Activated CD8-positive, alpha-beta T cell treated with anti-CD3 and anti-CD28 coated beads, Interleukin-2, amount 10 ng/mL, durations not matched to agents 7 days and 5 days (primary cell): Measurements from ENCODE around the gene CD96. TPM values are rescaled to one million over a fixed set of nuclear protein-coding genes. Genes with fewer than 3 reads are reported as not detected.

Experiments used
- ATAC-seq: fragments of 150-1000 bp; cut with Tn5 transposase; one replicate; pipeline ENCODE4 v1.10.0; 2021; ENCODE audit warnings: moderate library complexity
- CTCF ChIA-PET: fragments of 350-600 bp; sonication (Branson Sonifier 250); formaldehyde crosslinking; loops from one replicate; lab custom pipeline; 2021; ENCODE audit warnings: antibody characterized with exemption; lab: Charles Lee
- POLR2A ChIA-PET: fragments of 350-600 bp; sonication (Branson Sonifier 250); formaldehyde crosslinking; loops from one replicate; lab custom pipeline; 2021; ENCODE audit warnings: antibody characterized with exemption; lab: Charles Lee
- DNase-seq: peaks from one replicate; pipeline ENCODE4 v3.0.0-alpha.2; 2020
- H3K27ac Mint-ChIP-seq: one replicate; pipeline ENCODE4 v1.8.0; 2021; ENCODE audit warnings: mild to moderate bottlenecking, mixed read lengths
- H3K27me3 Mint-ChIP-seq: one replicate; pipeline ENCODE4 v1.8.0; 2021; ENCODE audit warnings: low read depth, mixed read lengths
- H3K36me3 Mint-ChIP-seq: one replicate; pipeline ENCODE4 v1.8.0; 2021; ENCODE audit warnings: low read depth, mixed read lengths
- H3K4me1 Mint-ChIP-seq: one replicate; pipeline ENCODE4 v1.8.0; 2021; ENCODE audit warnings: low read depth, mixed read lengths
- H3K4me3 Mint-ChIP-seq: one replicate; pipeline ENCODE4 v1.8.0; 2021; ENCODE audit warnings: mild to moderate bottlenecking, mixed read lengths
- H3K9me3 Mint-ChIP-seq: one replicate; pipeline ENCODE4 v1.8.0; 2022; ENCODE audit warnings: mixed read lengths; ENCODE audit not compliant: insufficient read depth
- total RNA-seq, 2 experiments: library from RNA; stranded (reverse); gene quantifications; one replicate each; pipeline ENCODE4 v1.2.3, GENCODE V29; 2021

The CD96 gene
- total RNA-seq, 2 experiments from 2014 or later, result 293 to 303 TPM

DNA sequence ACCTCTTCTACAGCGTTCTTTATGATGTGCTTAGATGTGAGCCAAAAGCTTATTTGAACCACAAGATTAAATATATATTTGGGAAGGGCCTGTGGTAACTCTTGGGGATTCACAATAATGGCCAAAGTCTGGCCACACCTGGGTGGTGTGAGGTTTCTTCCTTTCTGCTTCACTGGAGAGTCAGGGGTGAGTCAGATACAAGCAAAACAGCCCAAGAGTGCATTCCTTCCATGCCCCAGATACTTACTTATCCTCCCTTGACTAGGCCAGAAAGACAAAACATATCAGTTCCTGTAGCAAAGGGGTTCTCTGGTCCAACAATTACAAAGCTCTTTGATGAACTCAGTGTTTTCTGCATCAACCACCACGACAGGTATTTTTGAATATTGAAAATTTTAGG is 52.2 kb downstream of the CD96 start:
- peak overlapping the region; percentile 29 for H3K4me3 Mint-ChIP-seq
- H3K4me1 Mint-ChIP-seq, result peaks cover 72% of the 10 kb centered on the region
- ChIA-PET CTCF (interaction anchor here (0.8 to 3.8 kb wide), 11 partner anchors 10 to 97 kb away, joined by 3 to 26 read pairs (median 3); no protein-coding TSS in a partner anchor), POLR2A (interaction anchor here (1.1 to 3.3 kb wide), 8 partner anchors 10 to 51 kb away, joined by 3 to 15 read pairs (median 10); no protein-coding TSS in a partner anchor)
- no peak for DNase-seq
- H3K27me3 Mint-ChIP-seq, result no peaks in the 10 kb centered on the region
- ATAC-seq, result peak; percentile 48
- H3K9me3 Mint-ChIP-seq, result no peaks in the 10 kb centered on the region
- H3K36me3 Mint-ChIP-seq, result peaks cover 89% of the 10 kb centered on the region
- H3K27ac Mint-ChIP-seq, result peak overlapping the region; percentile 79

GRCh38 chr3:111594781-111595180 is 52.8 kb downstream of the CD96 start:
- ChIA-PET CTCF (interaction anchor here (0.7 to 3.8 kb wide), 10 partner anchors 9 to 87 kb away, joined by 3 to 26 read pairs (median 4); no protein-coding TSS in a partner anchor), POLR2A (interaction anchor here (1.0 to 3.3 kb wide), 8 partner anchors 9 to 52 kb away, joined by 4 to 15 read pairs (median 10); no protein-coding TSS in a partner anchor)
- no peaks in the 10 kb centered on the region for H3K27me3 Mint-ChIP-seq
- peaks cover 86% of the 10 kb centered on the region for H3K36me3 Mint-ChIP-seq
- H3K27ac Mint-ChIP-seq, result peak overlapping the region; percentile 79
- ATAC-seq, result no peak
- H3K4me3 Mint-ChIP-seq, result no peak overlapping the region
- H3K4me1 Mint-ChIP-seq, result peaks cover 68% of the 10 kb centered on the region
- DNase-seq, result no peak
- H3K9me3 Mint-ChIP-seq, result no peaks in the 10 kb centered on the region

DNA sequence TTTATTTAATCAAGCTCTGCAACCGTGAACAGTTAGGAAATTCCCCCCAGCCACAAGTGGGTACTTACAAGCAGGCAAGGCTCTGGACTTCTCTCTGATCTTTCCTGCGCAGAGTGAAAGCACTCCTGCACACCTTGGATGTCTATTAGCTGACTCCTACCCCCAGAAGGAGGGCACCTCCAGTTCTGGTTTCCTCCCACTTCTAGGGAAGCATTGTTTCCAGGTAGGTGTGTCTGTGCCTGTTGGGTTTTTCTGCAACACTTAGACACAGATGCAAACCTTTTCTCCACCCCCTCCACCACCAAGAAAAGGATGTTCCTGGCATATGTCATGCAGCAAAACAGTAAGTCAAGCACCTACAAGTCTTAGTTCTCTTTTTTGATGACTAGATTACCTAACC is 53.2 kb downstream of the CD96 start, which contains the start of gene ZBED2:
Gene ZBED2, minus strand, starts transcription at position 115 of the 400 bp plus-strand sequence. CDS start 1,145 bp downstream, outside the sequence.
- ChIA-PET POLR2A (interaction anchor here (1.0 to 3.3 kb wide), 6 partner anchors 9 to 52 kb away, joined by 4 to 15 read pairs (median 12); no protein-coding TSS in a partner anchor), CTCF (interaction anchor here (0.7 to 3.8 kb wide), 9 partner anchors 9 to 87 kb away, joined by 3 to 26 read pairs (median 6); no protein-coding TSS in a partner anchor)
- peak; percentile 41 for ATAC-seq
- Mint-ChIP-seq H3K36me3 (peaks cover 86% of the 10 kb centered on the region), H3K27me3 (no peaks in the 10 kb centered on the region), H3K4me1 (peaks cover 66% of the 10 kb centered on the region), H3K4me3 (peak within 1 kb of the TSS; percentile 35), H3K27ac (peak within 1 kb of the TSS; percentile 79), H3K9me3 (no peaks in the 10 kb centered on the region)
- no peak for DNase-seq

DNA sequence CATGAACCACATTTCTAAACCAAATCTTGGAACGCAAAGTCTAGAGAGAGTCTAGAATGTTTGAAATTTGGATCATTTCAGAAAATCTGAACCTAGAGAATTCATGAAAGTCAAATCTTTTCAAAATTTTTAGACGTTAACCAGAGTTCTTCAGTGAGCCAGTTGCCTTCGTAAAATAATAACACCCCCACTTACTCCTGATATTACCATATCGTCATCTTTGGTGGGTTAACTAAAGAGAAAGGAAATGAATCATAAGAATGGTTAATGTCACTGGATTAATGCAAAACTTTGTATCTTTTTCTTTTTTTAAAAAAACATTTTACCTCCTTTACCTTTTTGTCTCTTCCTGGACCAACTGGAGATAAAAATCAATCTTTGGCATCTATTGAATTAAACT is 54.3 kb downstream of the CD96 start:
- no peak for ATAC-seq
- H3K36me3 Mint-ChIP-seq, result peaks cover 84% of the 10 kb centered on the region
- H3K27me3 Mint-ChIP-seq, result no peaks in the 10 kb centered on the region
- CTCF ChIA-PET, result interaction anchor here (1.4 to 3.8 kb wide), 2 partner anchors 20 to 53 kb away, joined by 3 to 26 read pairs; no protein-coding TSS in a partner anchor
- H3K27ac Mint-ChIP-seq, result peak overlapping the region; percentile 72
- POLR2A ChIA-PET, result no interaction called here
- H3K9me3 Mint-ChIP-seq, result no peaks in the 10 kb centered on the region
- peaks cover 65% of the 10 kb centered on the region for H3K4me1 Mint-ChIP-seq
- no peak for DNase-seq
- H3K4me3 Mint-ChIP-seq, result peak overlapping the region; percentile 24

DNA sequence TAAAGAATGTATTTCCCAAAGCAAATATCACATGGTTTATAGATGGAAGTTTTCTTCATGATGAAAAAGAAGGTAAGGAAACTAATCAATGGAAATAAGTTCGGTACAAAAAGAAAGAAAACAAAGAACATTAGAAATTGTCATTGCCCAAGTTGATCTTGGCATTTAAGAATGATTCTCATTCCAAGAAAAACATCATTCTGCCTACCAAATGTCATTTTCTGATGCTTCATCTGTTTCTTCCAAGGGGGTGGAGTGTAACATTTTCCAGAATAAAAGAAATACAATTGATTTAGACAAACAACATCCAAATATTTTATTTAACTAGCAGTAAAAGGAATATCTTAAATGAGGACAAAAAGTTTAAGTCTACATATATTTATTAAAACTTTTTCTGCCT is 56.1 kb downstream of the CD96 start:
- no peaks in the 10 kb centered on the region for H3K27me3 Mint-ChIP-seq
- no peak for ATAC-seq
- H3K4me1 Mint-ChIP-seq, result peaks cover 63% of the 10 kb centered on the region
- ChIA-PET POLR2A (interaction anchor here (1.0 kb wide), 1 partner anchor 57 kb away, joined by 3 read pairs; no protein-coding TSS in a partner anchor), CTCF (interaction anchor here (0.8 to 2.5 kb wide), 5 partner anchors 9 to 24 kb away, joined by 3 to 14 read pairs (median 4); no protein-coding TSS in a partner anchor)
- H3K36me3 Mint-ChIP-seq, result peaks cover 87% of the 10 kb centered on the region
- DNase-seq, result no peak
- no peak overlapping the region for H3K27ac Mint-ChIP-seq
- no peak overlapping the region for H3K4me3 Mint-ChIP-seq
- no peaks in the 10 kb centered on the region for H3K9me3 Mint-ChIP-seq

GRCh38 chr3:111598552-111598951 is 56.6 kb downstream of the CD96 start:
- CTCF ChIA-PET, result interaction anchor here (0.8 to 2.5 kb wide), 5 partner anchors 9 to 23 kb away, joined by 3 to 14 read pairs (median 4); no protein-coding TSS in a partner anchor
- peaks cover 87% of the 10 kb centered on the region for H3K36me3 Mint-ChIP-seq
- H3K27ac Mint-ChIP-seq, result no peak overlapping the region
- H3K4me1 Mint-ChIP-seq, result peaks cover 63% of the 10 kb centered on the region
- H3K4me3 Mint-ChIP-seq, result no peak overlapping the region
- no peaks in the 10 kb centered on the region for H3K27me3 Mint-ChIP-seq
- POLR2A ChIA-PET, result interaction anchor here (1.0 kb wide), 1 partner anchor 57 kb away, joined by 3 read pairs; no protein-coding TSS in a partner anchor
- no peaks in the 10 kb centered on the region for H3K9me3 Mint-ChIP-seq
- DNase-seq, result no peak
- ATAC-seq, result no peak

DNA sequence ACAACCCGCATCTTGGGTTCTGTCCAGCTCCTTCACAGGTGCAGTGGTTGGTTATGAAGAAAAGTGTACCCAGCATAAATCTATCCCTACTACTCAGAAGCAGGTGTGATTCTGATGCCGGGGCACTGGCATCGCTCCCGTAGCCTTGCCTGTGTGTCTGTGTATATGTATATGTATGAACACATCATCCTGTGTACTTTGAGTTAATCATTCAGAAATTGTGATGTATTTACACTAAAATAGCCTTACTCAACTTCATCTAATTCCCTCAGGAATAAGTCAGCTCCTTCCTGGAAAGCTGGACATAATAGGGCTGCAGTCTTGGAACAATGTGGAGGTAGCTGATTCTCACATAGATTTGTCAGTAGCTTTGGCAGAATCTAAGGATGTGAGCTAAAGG is 59.8 kb downstream of the CD96 start:
- Mint-ChIP-seq H3K4me1 (peaks cover 65% of the 10 kb centered on the region), H3K36me3 (peaks cover 88% of the 10 kb centered on the region)
- CTCF ChIA-PET, result interaction anchor here (0.7 to 4.9 kb wide), 6 partner anchors 8 to 90 kb away, joined by 3 to 24 read pairs (median 4); no protein-coding TSS in a partner anchor

GRCh38 chr3:111603679-111604078 is 61.7 kb downstream of the CD96 start:
- CTCF ChIA-PET, result interaction anchor here (1.0 to 4.9 kb wide), 5 partner anchors 9 to 55 kb away, joined by 4 to 24 read pairs (median 6); partner anchors contain the start of gene ZBED2
- Mint-ChIP-seq H3K9me3 (peaks cover 6% of the 10 kb centered on the region), H3K27ac (peak overlapping the region; percentile 51), H3K4me3 (no peak overlapping the region), H3K27me3 (no peaks in the 10 kb centered on the region), H3K4me1 (peaks cover 79% of the 10 kb centered on the region), H3K36me3 (peaks cover 86% of the 10 kb centered on the region)
- POLR2A ChIA-PET, result interaction anchor here (0.7 to 2.8 kb wide), 3 partner anchors 10 to 56 kb away, joined by 3 to 15 read pairs (median 4); no protein-coding TSS in a partner anchor
- ATAC-seq (no peak), DNase-seq (no peak)

More for the DNA sequence above, 59.8 kb downstream of the CD96 start:
- Mint-ChIP-seq H3K4me3 (no peak overlapping the region), H3K27ac (no peak overlapping the region), H3K27me3 (no peaks in the 10 kb centered on the region), H3K9me3 (peaks cover 5% of the 10 kb centered on the region)
- no peak for DNase-seq
- ATAC-seq, result no peak
- POLR2A ChIA-PET, result interaction anchor here (1.0 to 1.4 kb wide), 4 partner anchors 9 to 54 kb away, joined by 4 to 5 read pairs (median 4); no protein-coding TSS in a partner anchor

GRCh38 chr3:111604119-111604518 is 62.1 kb downstream of the CD96 start:
- H3K27me3 Mint-ChIP-seq, result no peaks in the 10 kb centered on the region
- no peak for ATAC-seq
- no peak overlapping the region for H3K4me3 Mint-ChIP-seq
- H3K27ac Mint-ChIP-seq, result peak overlapping the region; percentile 51
- no peak for DNase-seq
- peaks cover 83% of the 10 kb centered on the region for H3K4me1 Mint-ChIP-seq
- H3K9me3 Mint-ChIP-seq, result peaks cover 6% of the 10 kb centered on the region
- ChIA-PET CTCF (interaction anchor here (1.0 to 4.9 kb wide), 5 partner anchors 10 to 55 kb away, joined by 4 to 24 read pairs (median 6); partner anchors contain the start of gene ZBED2), POLR2A (interaction anchor here (0.7 to 2.8 kb wide), 4 partner anchors 10 to 62 kb away, joined by 3 to 15 read pairs (median 4); partner anchors contain the start of gene CD96)
- H3K36me3 Mint-ChIP-seq, result peaks cover 90% of the 10 kb centered on the region

DNA sequence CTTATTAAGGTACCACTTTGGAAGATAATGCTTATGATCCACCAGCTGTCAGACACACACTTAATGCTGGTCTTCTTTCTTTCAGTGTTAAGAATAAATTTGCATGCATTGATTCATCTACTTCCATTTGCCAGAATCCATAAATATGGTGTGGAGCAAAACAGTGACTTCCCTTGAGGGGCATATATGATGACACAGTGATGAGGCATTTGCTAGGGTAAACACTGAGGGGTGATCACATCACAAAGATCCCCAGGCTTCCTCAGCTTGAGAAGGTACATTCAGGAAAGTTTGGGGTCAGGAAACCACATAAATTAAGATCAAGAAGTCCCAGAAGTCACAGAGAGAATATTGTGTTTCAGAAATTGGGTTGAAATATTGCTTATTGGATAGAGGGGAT is 63.0 kb downstream of the CD96 start:
- CTCF ChIA-PET, result interaction anchor here (0.7 to 4.9 kb wide), 5 partner anchors 11 to 27 kb away, joined by 3 to 24 read pairs (median 6); partner anchors contain the start of gene ZBED2
- POLR2A ChIA-PET, result interaction anchor here (0.7 to 2.8 kb wide), 4 partner anchors 11 to 63 kb away, joined by 3 to 15 read pairs (median 3); partner anchors contain the start of gene CD96
- H3K36me3 Mint-ChIP-seq, result peaks cover 93% of the 10 kb centered on the region

DNA sequence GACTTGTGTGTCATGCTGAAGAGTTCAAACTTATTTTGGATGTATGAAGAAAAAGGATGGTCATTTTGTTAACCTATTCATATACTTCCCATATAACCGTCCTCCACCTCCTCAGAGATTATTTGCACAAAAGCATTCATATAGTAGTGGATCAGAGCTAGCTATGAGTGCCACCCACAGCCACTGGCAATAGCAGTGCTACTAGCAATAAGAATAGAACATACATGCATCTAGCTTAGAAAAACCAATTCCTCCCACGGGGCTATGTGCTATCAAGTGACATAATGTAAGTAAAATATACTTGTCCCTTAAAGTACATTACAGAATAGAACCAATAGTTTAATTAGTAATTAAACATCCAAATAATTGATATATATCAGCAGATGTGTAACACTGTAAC is 63.5 kb downstream of the CD96 start:
- DNase-seq (no peak), ATAC-seq (no peak)
- POLR2A ChIA-PET, result interaction anchor here (1.0 to 2.8 kb wide), 2 partner anchors 12 to 14 kb away, joined by 3 to 15 read pairs; no protein-coding TSS in a partner anchor
- H3K27me3 Mint-ChIP-seq, result no peaks in the 10 kb centered on the region
- H3K4me1 Mint-ChIP-seq, result peaks cover 88% of the 10 kb centered on the region
- peaks cover 93% of the 10 kb centered on the region for H3K36me3 Mint-ChIP-seq
- no peak overlapping the region for H3K4me3 Mint-ChIP-seq
- H3K27ac Mint-ChIP-seq, result peak overlapping the region; percentile 51
- CTCF ChIA-PET, result interaction anchor here (0.7 to 4.9 kb wide), 4 partner anchors 11 to 27 kb away, joined by 3 to 24 read pairs (median 7); no protein-coding TSS in a partner anchor
- peaks cover 6% of the 10 kb centered on the region for H3K9me3 Mint-ChIP-seq

More for the DNA sequence above, 63.0 kb downstream of the CD96 start:
- Mint-ChIP-seq H3K27me3 (no peaks in the 10 kb centered on the region), H3K27ac (peak overlapping the region; percentile 51), H3K4me3 (no peak overlapping the region), H3K4me1 (peaks cover 87% of the 10 kb centered on the region), H3K9me3 (peaks cover 6% of the 10 kb centered on the region)
- DNase-seq (no peak), ATAC-seq (no peak)
